ENCODE measurements around the gene PRDM12. TPM values are rescaled to one million over a fixed set of nuclear protein-coding genes. Genes with fewer than 3 reads are reported as not detected.

The PRDM12 gene
- total RNA-seq, 2 experiments from 2014 or later = 0.14 TPM; not detected in 1

GRCh38 chr9:130687615-130688014 is 23.2 kb downstream of the PRDM12 start:
- Mint-ChIP-seq H3K27me3 (peaks cover 7% of the 10 kb centered on the region), H3K4me3 (no peak overlapping the region), H3K9me3 (peaks cover 7% of the 10 kb centered on the region), H3K4me1 (ENCODE audit: low read depth) (peaks cover 2% of the 10 kb centered on the region), H3K36me3 (ENCODE audit: low read depth) (no peaks in the 10 kb centered on the region), H3K27ac (no peak overlapping the region)
- ChIA-PET CTCF (no interaction called here), POLR2A (no interaction called here)
- TF ChIP-seq CTCF (IDR thresholded peaks at IDR 0.05) = no peak
- no peak for DNase-seq
- intact Hi-C loops (cut with micrococcal nuclease) = no loop called here
- ATAC-seq = no peak

DNA sequence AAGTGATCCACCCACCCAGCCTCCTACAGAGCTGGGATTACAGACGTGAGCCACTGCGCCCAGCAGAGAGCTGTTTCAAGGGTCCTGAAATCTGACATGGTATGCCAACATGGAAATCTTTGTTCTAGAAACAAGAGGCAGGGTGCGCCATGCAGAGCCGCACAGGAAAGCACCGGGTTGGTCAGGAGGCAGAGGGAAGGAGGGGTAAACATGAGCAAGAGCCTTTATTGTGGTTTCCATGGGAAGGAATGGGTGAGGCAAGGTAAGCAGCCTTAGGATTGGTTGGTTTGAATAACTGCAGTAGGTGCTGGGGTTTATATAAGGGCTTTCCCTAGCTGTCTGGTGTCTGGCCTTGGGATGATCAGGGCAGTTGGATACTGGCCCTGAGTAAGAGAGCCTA is 23.7 kb downstream of the PRDM12 start:
- H3K27me3 Mint-ChIP-seq = peaks cover 7% of the 10 kb centered on the region
- intact Hi-C loops (cut with micrococcal nuclease) = no loop called here
- H3K4me3 Mint-ChIP-seq = no peak overlapping the region
- H3K9me3 Mint-ChIP-seq = peaks cover 7% of the 10 kb centered on the region
- no peak for ATAC-seq
- TF ChIP-seq CTCF (IDR thresholded peaks at IDR 0.05) = no peak
- H3K36me3 Mint-ChIP-seq (ENCODE audit: low read depth) = no peaks in the 10 kb centered on the region
- no peak for DNase-seq
- CTCF ChIA-PET = no interaction called here
- peaks cover 6% of the 10 kb centered on the region for H3K4me1 Mint-ChIP-seq (ENCODE audit: low read depth)
- POLR2A ChIA-PET = no interaction called here
- no peak overlapping the region for H3K27ac Mint-ChIP-seq

DNA sequence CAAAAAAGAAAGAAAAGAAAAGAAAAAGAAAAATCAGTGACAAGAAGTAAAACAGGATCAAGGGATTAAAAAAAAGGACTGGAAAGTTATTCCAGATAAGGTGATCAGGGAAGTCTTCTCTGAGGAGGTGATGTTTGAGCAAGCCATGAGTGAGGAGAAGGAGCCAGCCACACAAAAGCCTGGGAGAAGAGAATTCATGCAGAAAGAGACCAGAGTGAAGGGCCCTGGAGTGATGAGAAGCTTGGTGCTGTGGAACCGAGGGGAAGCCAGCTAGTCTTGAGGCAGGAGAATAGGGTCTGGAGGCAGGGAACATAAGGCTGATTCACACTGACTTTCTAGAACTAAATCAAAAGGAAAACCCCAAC is 25.2 kb downstream of the PRDM12 start:
- POLR2A ChIA-PET = no interaction called here
- peaks cover 9% of the 10 kb centered on the region for H3K4me1 Mint-ChIP-seq (ENCODE audit: low read depth)
- no peak for DNase-seq
- H3K4me3 Mint-ChIP-seq = no peak overlapping the region
- TF ChIP-seq CTCF (IDR thresholded peaks at IDR 0.05) = no peak
- H3K27me3 Mint-ChIP-seq = peaks cover 7% of the 10 kb centered on the region
- intact Hi-C loops (cut with micrococcal nuclease) = no loop called here
- no peak for ATAC-seq
- H3K27ac Mint-ChIP-seq = no peak overlapping the region
- CTCF ChIA-PET = interaction anchor here (1.5 to 3.5 kb wide), 3 partner anchors 11 to 229 kb away, joined by 5 to 24 read pairs (median 9); no protein-coding TSS in a partner anchor
- peaks cover 5% of the 10 kb centered on the region for H3K36me3 Mint-ChIP-seq (ENCODE audit: low read depth)
- H3K9me3 Mint-ChIP-seq = peaks cover 7% of the 10 kb centered on the region

DNA sequence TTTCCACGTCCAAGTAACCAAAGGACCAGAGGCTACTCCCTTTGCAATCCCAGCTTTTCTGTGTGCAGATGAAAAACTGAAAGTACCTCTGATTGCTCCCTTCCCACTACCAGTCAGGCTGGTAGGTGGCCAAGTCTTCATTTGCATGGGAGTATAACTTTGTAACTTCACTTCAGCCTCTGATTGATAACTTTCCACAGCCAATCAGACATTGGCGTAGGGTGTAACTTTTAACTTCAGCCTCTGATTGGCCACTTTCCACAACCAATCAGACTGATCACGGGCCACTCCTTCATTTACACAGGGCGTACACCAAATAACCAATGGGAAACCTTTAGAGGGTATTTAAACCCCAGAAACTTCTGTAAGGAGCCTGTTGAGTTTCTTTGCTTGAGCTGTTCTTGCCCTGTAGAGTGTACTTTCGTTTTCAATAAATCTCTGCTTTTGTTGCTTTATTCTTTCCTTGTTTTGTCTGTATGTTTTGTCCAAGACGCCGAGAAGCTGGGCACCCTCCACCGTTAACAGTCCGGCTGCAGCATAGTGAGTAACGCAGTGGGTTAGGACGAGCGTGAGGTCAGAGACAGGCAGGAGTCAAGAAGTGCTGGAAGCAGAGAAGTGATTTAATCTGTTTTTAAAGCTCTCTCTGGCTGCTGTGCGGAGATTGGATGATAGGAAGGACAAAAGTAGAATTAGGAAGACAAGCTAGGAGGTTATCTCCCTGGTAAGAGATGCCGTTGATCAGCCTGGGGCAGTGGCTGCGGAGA is 25.7 kb downstream of the PRDM12 start:
- ATAC-seq = no peak
- DNase-seq = no peak
- peaks cover 9% of the 10 kb centered on the region for H3K36me3 Mint-ChIP-seq (ENCODE audit: low read depth)
- no peak for TF ChIP-seq CTCF (IDR thresholded peaks at IDR 0.05)
- CTCF ChIA-PET = interaction anchor here (1.5 to 3.5 kb wide), 4 partner anchors 8 to 230 kb away, joined by 5 to 24 read pairs (median 9); no protein-coding TSS in a partner anchor
- peaks cover 4% of the 10 kb centered on the region for H3K27me3 Mint-ChIP-seq
- intact Hi-C loops (cut with micrococcal nuclease) = no loop called here
- POLR2A ChIA-PET = interaction anchor here (1.1 kb wide), 1 partner anchor 11 kb away, joined by 3 read pairs; no protein-coding TSS in a partner anchor
- no peak overlapping the region for H3K4me3 Mint-ChIP-seq
- H3K4me1 Mint-ChIP-seq (ENCODE audit: low read depth) = peaks cover 13% of the 10 kb centered on the region
- peaks cover 6% of the 10 kb centered on the region for H3K9me3 Mint-ChIP-seq
- no peak overlapping the region for H3K27ac Mint-ChIP-seq

GRCh38 chr9:130692321-130692720 is 27.9 kb downstream of the PRDM12 start:
- ChIA-PET POLR2A (interaction anchor here (1.1 to 4.3 kb wide), 3 partner anchors 9 to 217 kb away, joined by 4 to 54 read pairs (median 5); no protein-coding TSS in a partner anchor), CTCF (interaction anchor here (1.4 to 3.5 kb wide), 5 partner anchors 9 to 232 kb away, joined by 5 to 59 read pairs (median 10); no protein-coding TSS in a partner anchor)
- peak; percentile 50 for DNase-seq
- peak; percentile 40 for TF ChIP-seq CTCF (IDR thresholded peaks at IDR 0.05)
- H3K4me1 Mint-ChIP-seq (ENCODE audit: low read depth) = peaks cover 32% of the 10 kb centered on the region
- H3K36me3 Mint-ChIP-seq (ENCODE audit: low read depth) = peaks cover 31% of the 10 kb centered on the region
- peaks cover 2% of the 10 kb centered on the region for H3K27me3 Mint-ChIP-seq
- intact Hi-C loops (cut with micrococcal nuclease) = no loop called here
- ATAC-seq = no peak
- peaks cover 5% of the 10 kb centered on the region for H3K9me3 Mint-ChIP-seq
- peak overlapping the region; percentile 98 for H3K4me3 Mint-ChIP-seq
- peak overlapping the region; percentile 18 for H3K27ac Mint-ChIP-seq

Data from activated CD8-positive, alpha-beta T cell treated with anti-CD3 and anti-CD28 coated beads for 36 hours (primary cell).